NOMO-1 treated with DMSO at 0.1 percent for 48 hours (cell line): Measurements from ENCODE around the gene ATP7B.

Experiments
- DNase-seq: peaks from one replicate; lab custom pipeline; 2025; ENCODE audit not compliant: unreplicated experiment; lab: John Stamatoyannopoulos, UW

ATP7B gene

GRCh38 chr13:51953347-51954195 is 57.7 kb downstream of the ATP7B start:
- DNase-seq, result no peak

GRCh38 chr13:51950722-51951121 is 60.5 kb downstream of the ATP7B start:
- no peak for DNase-seq

- DNase-seq, result no peak
Observed at GRCh38 chr13:51946163-51946669, 65.0 kb downstream of the ATP7B start.

- peak; percentile 64 for DNase-seq
Observed at GRCh38 chr13:51945149-51945548, 66.1 kb downstream of the ATP7B start.

- no peak for DNase-seq
Observed at GRCh38 chr13:51944428-51944827, 66.8 kb downstream of the ATP7B start.

GRCh38 chr13:51943721-51944120 is 67.5 kb downstream of the ATP7B start:
- DNase-seq, result no peak

GRCh38 chr13:51942189-51942588 is 69.1 kb downstream of the ATP7B start:
- DNase-seq, result no peak

GRCh38 chr13:51938454-51938853 is 72.8 kb downstream of the ATP7B start:
- no peak for DNase-seq

- no peak for DNase-seq
Observed at GRCh38 chr13:51937320-51938290, 73.6 kb downstream of the ATP7B start.

- DNase-seq, result no peak
Observed at GRCh38 chr13:51935326-51936171, 75.7 kb downstream of the ATP7B start.

- no peak for DNase-seq
Observed at GRCh38 chr13:51934461-51935087, 76.7 kb downstream of the ATP7B start.

- DNase-seq, result no peak
Observed at GRCh38 chr13:51933466-51934058, 77.7 kb downstream of the ATP7B start.

- no peak for DNase-seq
Observed at GRCh38 chr13:51932231-51932630, 79.0 kb downstream of the ATP7B start.

GRCh38 chr13:51931606-51932005 is 79.6 kb downstream of the ATP7B start:
- no peak for DNase-seq

- no peak for DNase-seq
Observed at GRCh38 chr13:51929699-51930098, 81.6 kb downstream of the ATP7B start.

GRCh38 chr13:51928231-51928630 is 83.0 kb downstream of the ATP7B start:
- no peak for DNase-seq

- no peak for DNase-seq
Observed at GRCh38 chr13:51927129-51927528, 84.1 kb downstream of the ATP7B start.

- DNase-seq, result no peak
Observed at GRCh38 chr13:51926528-51926885, 84.7 kb downstream of the ATP7B start.

- DNase-seq, result no peak
Observed at GRCh38 chr13:51925865-51926527, 85.3 kb downstream of the ATP7B start.
